Activated CD4-positive, CD25-positive, alpha-beta regulatory T cell treated with anti-CD3 and anti-CD28 coated beads, Interleukin-2, amount 50 U/mL, for 72 hours (primary cell): Measurements from ENCODE around the gene VIP.
"Not testable (repeated sequence)": the region's sequence is repeated elsewhere in the genome, so short reads cannot be mapped to it uniquely, and the experiment has no call there.

ENCODE experiments used
- DNase-seq: peaks from one replicate; pipeline ENCODE4 v3.0.0; 2021

VIP gene

GRCh38 chr6:152750694-152751093 is at the start of gene VIP:
Gene VIP, plus strand, starts transcription at chr6:152750797. Its CDS starts 1,381 bp downstream, at chr6:152752178.
- no peak for DNase-seq

DNA sequence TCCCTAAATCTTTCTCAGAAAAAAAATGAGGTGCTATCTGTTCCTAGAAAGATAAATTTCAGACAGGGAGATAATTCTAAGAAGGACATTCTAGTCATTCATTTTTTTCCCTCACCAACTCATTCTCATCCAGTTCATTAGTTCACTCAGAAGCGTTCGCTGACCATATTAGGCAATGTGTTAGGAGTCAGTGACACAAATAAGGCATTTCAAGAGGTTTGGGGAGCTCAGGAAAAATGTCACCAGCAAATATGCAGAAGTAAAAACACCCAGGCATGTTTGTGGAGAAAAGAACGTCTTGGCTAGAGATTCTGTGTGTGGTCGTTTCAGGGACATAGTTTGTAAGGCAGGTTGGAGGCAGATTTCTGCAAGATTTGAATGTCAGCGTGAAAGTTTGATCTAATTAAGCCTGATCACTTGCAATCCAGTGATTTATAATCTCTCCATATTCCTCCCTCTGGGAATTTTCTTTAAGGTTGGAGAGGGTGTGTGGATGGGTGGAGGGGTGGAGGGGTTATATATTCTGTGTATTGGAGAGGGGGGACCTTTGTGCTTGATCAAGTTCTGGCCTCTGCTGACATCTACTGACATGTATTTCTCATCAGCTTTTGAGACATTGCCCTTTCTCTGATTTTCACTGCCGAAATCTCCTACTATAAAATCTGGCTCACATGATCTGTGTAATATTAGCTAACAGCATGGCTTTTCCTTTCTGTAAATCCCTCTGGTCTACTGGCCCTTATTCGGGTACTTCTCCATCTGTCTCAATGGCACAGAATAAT is 49.3 kb upstream of the VIP start:
- DNase-seq: no peak

- DNase-seq: no peak
Observed at GRCh38 chr6:152701863-152702401, 48.7 kb upstream of the VIP start.

DNA sequence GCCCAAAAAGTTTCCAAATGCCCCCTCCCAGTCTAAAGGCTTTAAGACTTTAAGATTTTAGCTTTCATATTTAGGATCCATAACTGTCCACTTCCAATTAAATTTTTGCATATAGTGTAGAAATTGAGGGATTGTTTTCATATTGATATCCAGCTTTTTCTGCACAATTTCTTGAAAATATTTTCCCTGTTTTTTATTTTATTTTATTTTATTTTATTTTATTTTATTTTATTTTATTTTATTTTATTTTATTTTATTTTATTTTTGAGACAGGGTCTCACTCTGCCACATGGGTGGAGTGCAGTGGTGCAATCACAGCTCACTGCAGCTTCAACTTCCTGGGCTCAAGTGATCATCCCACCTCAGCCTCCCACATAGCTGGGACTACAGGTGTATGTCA is 46.8 kb upstream of the VIP start:
- DNase-seq: not testable (repeated sequence)

GRCh38 chr6:152705327-152705726 is 45.3 kb upstream of the VIP start:
- DNase-seq: no peak

DNA sequence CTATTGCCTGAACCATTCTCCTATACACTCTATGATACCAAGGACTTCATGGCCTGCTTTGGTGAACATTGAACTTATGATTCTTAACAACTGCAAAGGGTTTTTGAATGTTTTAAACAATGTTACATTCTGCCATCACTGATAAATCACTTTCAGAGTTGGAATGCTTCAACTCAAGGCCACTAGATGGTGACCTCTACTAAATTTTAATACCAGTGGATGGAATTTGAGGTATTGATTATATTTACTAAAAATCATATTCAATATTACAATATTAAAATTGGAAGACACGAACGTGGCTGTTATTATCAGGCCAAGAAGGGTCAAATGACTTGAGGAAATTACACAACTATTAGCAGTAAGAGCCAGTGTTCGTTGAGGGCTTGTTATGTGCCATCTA is 34.3 kb upstream of the VIP start:
- no peak for DNase-seq

DNA sequence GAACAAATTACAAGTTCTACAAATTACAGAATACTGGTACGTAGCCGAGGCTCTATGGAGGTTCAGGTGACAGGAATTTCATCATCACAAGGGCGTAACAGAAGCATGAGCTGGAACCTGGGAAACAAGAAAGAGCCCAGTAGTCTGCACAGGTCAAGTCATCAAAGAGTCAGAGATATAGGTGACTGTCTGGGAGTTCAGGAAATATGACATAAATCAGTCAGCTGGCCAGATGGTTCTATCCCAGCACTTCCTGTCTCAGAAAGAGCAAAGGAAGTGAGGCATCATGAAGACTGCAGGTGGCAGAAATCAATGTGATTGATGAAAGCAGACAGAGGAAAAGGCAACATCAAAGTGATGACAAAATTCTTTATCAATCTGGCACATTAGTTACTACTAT is 29.6 kb upstream of the VIP start:
- no peak for DNase-seq

DNA sequence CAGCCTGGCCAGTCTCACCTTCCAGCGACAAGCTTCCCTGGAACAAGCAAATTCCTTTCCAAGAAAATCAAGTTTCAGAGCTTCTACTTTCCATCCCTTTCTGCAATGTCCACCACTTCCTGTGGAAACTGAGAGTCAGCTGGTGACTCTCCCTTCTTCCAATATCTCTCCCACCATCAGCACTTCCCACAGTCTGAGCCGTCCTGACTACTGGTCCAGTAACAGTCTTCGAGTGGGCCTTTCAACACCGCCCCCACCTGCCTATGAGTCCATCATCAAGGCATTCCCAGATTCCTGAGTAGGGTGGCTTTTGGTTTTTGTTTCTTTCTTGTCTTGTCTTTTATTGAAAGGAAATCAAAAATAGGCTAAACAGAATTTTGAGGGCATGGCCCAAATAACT is 28.6 kb upstream of the VIP start:
- DNase-seq: no peak

GRCh38 chr6:152723398-152723797 is 27.2 kb upstream of the VIP start:
- no peak for DNase-seq

DNA sequence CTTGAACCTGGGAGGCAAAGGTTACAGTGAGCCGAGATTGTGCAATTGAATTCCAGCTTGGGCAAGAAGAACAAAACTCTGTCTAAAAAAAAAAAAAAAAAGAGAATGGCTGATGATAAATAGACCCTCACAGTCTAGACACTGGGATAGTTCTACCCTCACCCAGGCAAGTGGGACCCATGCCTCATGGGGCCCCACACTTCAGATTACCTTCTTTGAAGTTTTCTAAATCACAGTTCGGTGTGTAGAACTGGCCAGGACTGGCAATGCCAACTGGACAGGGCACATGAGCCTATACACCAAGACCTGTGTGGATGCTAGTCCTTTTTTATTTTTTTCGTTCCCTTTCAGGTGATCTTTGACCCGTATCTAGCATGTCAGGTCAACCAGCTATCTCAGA is 24.3 kb upstream of the VIP start:
- DNase-seq: no peak

DNA sequence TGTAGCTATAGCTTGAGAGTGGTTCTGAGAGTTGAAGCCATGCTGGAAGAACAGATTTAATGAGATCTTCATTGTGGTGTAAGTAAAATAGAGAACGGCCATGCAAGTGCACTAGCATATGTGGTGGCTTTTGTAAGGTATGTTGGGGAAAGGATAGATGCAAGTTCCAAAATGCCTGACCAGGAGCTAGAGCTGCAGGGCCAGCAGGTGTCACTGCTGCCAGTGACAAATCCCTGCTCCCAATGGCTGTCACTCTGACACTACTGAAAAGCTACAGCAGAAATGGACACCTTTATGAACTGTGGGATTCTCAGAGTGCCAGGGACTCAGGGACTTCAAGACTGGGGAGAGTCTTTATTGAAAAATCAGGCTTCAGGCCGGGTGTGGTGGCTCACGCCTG is 23.1 kb upstream of the VIP start:
- no peak for DNase-seq

DNA sequence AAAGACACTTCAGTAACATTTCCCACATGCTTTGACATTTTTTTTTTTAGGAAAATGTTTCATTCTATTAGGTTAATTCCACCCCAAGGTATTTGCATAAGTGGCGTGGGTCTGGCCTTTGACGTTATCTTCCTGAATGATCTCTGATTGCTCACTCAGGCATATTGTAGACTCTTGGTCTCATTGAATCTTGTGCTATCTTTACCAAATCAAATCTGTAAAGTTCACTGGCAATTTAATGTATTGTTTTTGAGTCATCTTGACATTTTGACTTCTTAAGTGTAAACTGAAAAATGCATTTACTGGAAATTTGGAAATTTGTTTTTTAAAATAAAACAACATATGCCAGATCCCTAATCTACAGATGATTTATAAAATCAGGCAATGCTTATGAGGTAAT is 16.0 kb upstream of the VIP start:
- DNase-seq: no peak

GRCh38 chr6:152736687-152737273 is 13.8 kb upstream of the VIP start:
- no peak for DNase-seq

DNA sequence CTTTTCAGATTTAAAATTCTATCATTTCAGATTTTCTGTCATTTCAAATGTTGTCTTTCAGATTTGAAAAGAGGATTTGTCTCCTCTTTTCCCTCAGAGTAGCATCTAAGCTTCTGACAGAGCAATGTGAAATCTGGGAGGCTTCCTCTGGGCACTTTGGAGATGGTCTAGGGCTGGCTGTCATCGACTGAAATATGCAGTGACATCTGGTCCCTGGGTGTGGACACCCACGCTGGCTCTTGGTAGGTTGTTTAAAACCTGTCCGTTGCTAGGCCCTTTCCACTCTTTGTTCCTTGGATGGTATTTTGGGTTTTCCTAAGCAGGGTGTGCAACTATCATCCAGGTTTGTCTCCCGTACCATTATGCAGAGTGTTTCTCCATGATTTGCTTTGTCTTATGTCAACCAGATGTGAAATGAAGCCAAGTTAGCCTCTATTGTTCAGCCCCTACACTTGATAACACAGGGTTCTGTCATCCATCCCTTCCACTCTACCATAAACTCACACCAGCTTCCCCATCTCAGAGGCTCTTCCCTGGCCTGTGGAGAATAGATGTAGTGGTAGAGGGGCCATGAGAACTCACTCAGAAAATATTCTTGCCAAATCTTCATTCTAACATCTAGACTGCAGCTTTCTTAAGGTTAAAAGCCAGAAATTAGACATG is 5.0 kb upstream of the VIP start:
- DNase-seq: no peak

- no peak for DNase-seq
Observed at GRCh38 chr6:152746172-152746553, 4.4 kb upstream of the VIP start.

- DNase-seq: no peak
Observed at GRCh38 chr6:152748843-152749242, 1.8 kb upstream of the VIP start.

GRCh38 chr6:152749336-152749735 is 1.3 kb upstream of the VIP start:
- no peak for DNase-seq

DNA sequence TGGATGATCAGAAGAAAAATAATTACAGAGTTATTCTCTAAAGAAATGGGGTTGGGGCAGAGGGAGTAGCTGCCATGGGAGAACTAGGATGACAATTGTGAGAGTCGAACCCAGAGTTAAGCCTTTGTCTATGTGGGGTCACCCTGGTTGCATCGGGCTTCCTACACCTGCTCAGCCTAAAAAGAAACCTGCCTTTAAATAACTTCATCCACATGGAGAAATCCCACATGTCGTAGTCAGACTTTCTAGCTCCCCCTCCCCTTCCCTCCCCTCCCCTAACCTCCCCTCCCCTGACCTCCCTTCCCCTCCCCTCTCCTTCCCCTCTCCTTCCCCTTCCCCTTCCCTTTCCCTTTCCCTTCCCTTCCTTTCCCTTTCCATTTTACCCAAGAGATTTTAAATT is 14.7 kb downstream of the VIP start:
- DNase-seq: no peak

- no peak for DNase-seq
Observed at GRCh38 chr6:152769159-152769558, 18.6 kb downstream of the VIP start.

- no peak for DNase-seq
Observed at GRCh38 chr6:152769993-152770392, 19.4 kb downstream of the VIP start.

GRCh38 chr6:152771061-152771687 is 20.6 kb downstream of the VIP start:
- DNase-seq: no peak

- DNase-seq: no peak
Observed at GRCh38 chr6:152775428-152775827, 24.8 kb downstream of the VIP start.

DNA sequence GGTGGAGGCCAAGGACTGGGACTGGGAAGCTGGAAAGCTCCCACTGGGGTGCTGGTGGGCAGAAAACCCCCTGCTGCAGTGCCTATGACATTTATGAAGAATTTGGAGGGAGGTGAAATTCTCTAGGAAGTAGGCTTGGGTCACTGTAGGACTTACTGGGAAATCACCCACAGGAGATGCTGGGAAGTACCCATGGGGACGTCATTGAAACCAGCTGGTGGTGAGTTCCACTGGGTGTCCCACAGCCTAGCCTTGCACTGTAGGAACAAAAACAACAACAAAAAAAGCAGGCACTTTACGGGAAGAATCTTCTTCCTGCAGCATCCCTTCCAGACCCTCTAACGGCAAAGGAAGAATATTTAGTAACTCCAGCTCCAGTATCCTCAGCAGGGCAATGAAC is 26.2 kb downstream of the VIP start:
- DNase-seq: no peak
